ENCODE measurements around the gene SNX1. TPM values are rescaled to one million over a fixed set of nuclear protein-coding genes. Genes with fewer than 3 reads are reported as not detected.
A peak's percentile ranks its signal among the peaks of the same experiment; 100 is the strongest.

Gene SNX1
- total and polyA plus RNA-seq, 2 of the 13 experiments (the other 11 are each of a cell fraction or from before 2014, with no cell fraction given) = 29.3 to 60.1 TPM

DNA sequence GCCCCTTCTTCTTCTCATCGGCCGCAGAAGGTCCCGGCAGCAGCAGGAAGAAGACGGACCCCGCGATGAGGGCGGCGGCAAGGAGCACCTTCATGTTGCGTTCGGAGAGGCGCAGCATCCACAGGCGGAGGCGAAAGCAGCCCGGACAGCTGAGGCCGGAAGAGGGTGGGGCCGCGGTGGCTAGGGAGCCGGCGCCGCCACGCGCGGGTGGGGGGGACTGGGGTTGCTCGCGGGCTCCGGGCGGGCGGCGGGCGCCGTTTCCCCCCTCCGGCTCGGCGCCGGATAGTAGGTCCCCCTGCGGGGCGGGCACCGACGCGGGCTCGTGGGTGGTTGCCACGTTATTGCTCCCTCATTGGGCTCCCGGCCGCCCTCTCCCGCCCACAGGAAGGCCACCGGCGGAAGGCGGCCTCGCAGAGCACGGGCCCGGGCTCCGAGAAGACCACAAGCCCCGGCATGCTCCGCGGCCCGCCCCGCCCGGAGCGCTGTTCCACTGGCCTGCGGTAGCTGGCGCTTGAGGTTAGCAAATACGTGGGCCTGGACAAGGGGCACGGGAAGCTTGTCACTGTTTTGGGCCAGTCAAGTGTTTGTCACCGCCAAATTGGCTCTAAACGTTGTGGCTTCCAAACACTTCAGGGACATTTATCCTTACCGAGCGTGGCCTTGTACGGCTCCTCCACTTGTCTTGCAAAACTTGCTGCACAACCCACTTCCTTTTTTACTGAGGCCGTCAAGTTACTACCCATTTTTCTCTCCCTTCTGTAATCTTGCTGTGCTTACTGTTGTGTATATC is 67.3 kb downstream of the SNX1 start, which contains the start of gene PPIB (continued):
- TF ChIP-seq, protein P1, sequence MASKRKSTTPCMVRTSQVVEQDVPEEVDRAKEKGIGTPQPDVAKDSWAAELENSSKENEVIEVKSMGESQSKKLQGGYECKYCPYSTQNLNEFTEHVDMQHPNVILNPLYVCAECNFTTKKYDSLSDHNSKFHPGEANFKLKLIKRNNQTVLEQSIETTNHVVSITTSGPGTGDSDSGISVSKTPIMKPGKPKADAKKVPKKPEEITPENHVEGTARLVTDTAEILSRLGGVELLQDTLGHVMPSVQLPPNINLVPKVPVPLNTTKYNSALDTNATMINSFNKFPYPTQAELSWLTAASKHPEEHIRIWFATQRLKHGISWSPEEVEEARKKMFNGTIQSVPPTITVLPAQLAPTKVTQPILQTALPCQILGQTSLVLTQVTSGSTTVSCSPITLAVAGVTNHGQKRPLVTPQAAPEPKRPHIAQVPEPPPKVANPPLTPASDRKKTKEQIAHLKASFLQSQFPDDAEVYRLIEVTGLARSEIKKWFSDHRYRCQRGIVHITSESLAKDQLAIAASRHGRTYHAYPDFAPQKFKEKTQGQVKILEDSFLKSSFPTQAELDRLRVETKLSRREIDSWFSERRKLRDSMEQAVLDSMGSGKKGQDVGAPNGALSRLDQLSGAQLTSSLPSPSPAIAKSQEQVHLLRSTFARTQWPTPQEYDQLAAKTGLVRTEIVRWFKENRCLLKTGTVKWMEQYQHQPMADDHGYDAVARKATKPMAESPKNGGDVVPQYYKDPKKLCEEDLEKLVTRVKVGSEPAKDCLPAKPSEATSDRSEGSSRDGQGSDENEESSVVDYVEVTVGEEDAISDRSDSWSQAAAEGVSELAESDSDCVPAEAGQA (IDR thresholded peaks at IDR 0.05; ENCODE audit: low read depth) = peak; percentile 59
- TF ChIP-seq, protein P1 (CRISPR knock-in tag; IDR thresholded peaks at IDR 0.05; ENCODE audit: borderline replicate concordance) = no peak
- TF ChIP-seq, protein P2, sequence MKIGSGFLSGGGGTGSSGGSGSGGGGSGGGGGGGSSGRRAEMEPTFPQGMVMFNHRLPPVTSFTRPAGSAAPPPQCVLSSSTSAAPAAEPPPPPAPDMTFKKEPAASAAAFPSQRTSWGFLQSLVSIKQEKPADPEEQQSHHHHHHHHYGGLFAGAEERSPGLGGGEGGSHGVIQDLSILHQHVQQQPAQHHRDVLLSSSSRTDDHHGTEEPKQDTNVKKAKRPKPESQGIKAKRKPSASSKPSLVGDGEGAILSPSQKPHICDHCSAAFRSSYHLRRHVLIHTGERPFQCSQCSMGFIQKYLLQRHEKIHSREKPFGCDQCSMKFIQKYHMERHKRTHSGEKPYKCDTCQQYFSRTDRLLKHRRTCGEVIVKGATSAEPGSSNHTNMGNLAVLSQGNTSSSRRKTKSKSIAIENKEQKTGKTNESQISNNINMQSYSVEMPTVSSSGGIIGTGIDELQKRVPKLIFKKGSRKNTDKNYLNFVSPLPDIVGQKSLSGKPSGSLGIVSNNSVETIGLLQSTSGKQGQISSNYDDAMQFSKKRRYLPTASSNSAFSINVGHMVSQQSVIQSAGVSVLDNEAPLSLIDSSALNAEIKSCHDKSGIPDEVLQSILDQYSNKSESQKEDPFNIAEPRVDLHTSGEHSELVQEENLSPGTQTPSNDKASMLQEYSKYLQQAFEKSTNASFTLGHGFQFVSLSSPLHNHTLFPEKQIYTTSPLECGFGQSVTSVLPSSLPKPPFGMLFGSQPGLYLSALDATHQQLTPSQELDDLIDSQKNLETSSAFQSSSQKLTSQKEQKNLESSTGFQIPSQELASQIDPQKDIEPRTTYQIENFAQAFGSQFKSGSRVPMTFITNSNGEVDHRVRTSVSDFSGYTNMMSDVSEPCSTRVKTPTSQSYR (CRISPR knock-in tag; IDR thresholded peaks at IDR 0.05; ENCODE audit: borderline replicate concordance) = peak; percentile 34; the same call in 1 of the 2 replicates
- TF ChIP-seq, protein P3, sequence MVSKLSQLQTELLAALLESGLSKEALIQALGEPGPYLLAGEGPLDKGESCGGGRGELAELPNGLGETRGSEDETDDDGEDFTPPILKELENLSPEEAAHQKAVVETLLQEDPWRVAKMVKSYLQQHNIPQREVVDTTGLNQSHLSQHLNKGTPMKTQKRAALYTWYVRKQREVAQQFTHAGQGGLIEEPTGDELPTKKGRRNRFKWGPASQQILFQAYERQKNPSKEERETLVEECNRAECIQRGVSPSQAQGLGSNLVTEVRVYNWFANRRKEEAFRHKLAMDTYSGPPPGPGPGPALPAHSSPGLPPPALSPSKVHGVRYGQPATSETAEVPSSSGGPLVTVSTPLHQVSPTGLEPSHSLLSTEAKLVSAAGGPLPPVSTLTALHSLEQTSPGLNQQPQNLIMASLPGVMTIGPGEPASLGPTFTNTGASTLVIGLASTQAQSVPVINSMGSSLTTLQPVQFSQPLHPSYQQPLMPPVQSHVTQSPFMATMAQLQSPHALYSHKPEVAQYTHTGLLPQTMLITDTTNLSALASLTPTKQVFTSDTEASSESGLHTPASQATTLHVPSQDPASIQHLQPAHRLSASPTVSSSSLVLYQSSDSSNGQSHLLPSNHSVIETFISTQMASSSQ (IDR thresholded peaks at IDR 0.05; ENCODE audit: low read depth) = no peak
- TF ChIP-seq, protein P3 (CRISPR knock-in tag; IDR thresholded peaks at IDR 0.05; ENCODE audit: borderline replicate concordance) = no peak; the same call in 1 of the 2 replicates
- TF ChIP-seq CEBPG (CRISPR knock-in tag; IDR thresholded peaks at IDR 0.05) = peak; percentile 48
- no peak for TF ChIP-seq RBM22 (optimal IDR thresholded peaks at IDR 0.05; ENCODE audit: low read length)
- TF ChIP-seq HES4 (CRISPR knock-in tag; IDR thresholded peaks at IDR 0.05; ENCODE audit: borderline replicate concordance) = peak; percentile 54; the same call in 1 of the 2 replicates
- no peak for TF ChIP-seq GATA4 (IDR thresholded peaks at IDR 0.05; ENCODE audit: borderline replicate concordance, low read depth)
- TF ChIP-seq, protein P4, sequence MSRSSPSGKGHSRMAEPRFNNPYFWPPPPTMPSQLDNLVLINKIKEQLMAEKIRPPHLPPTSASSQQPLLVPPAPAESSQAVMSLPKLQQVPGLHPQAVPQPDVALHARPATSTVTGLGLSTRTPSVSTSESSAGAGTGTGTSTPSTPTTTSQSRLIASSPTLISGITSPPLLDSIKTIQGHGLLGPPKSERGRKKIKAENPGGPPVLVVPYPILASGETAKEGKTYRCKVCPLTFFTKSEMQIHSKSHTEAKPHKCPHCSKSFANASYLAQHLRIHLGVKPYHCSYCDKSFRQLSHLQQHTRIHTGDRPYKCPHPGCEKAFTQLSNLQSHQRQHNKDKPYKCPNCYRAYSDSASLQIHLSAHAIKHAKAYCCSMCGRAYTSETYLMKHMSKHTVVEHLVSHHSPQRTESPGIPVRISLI (CRISPR knock-in tag; IDR thresholded peaks at IDR 0.05; ENCODE audit: borderline replicate concordance) = peak; percentile 61; the same call in 1 of the 2 replicates
- TF ChIP-seq, protein P5, sequence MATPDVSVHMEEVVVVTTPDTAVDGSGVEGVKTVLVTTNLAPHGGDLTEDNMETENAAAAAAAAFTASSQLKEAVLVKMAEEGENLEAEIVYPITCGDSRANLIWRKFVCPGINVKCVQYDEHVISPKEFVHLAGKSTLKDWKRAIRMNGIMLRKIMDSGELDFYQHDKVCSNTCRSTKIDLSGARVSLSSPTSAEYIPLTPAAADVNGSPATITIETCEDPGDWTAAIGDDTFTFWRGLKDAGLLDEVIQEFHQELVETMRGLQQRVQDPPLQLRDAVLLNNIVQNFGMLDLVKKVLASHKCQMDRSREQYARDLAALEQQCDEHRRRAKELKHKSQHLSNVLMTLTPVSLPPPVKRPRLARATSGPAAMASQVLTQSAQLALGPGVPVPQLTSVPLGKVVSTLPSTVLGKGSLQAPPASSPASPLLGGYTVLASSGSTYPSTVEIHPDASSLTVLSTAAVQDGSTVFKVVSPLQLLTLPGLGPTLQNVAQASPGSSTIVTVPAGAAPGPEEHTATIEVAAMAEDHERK (CRISPR knock-in tag; IDR thresholded peaks at IDR 0.05; ENCODE audit: low read depth) = peak; percentile 32; the same call in 1 of the 2 replicates

Measured in HepG2 (cell line).